WERI-Rb-1 (cell line): ENCODE results near the gene UBE2D1.

Experiments used
- DNase-seq: peaks from one replicate; pipeline ENCODE4 v3.0.0-alpha.2; 2020
- H3K27ac ChIP-seq: fragments of 250-450 bp; sonication (Bioruptor Pico); 2 replicates; pipeline ENCODE4 v1.5.1; 2020; ENCODE audit warnings: mild to moderate bottlenecking, moderate library complexity
- H3K27me3 ChIP-seq: fragments of 250-450 bp; sonication (Bioruptor Pico); 2 replicates; pipeline ENCODE4 v1.5.1; 2021; ENCODE audit warnings: mild to moderate bottlenecking, low read depth, moderate library complexity; ENCODE audit not compliant: insufficient read depth, severe bottlenecking
- H3K36me3 ChIP-seq: fragments of 250-450 bp; sonication (Bioruptor Pico); 2 replicates; pipeline ENCODE4 v1.5.1; 2020; ENCODE audit warnings: mild to moderate bottlenecking, moderate library complexity
- H3K4me3 ChIP-seq: 2 replicates; pipeline ENCODE4 v1.5.1; 2011; ENCODE audit warnings: low read depth, mild to moderate bottlenecking, control low read depth, low read length
- H3K9me3 ChIP-seq: fragments of 250-450 bp; sonication (Bioruptor Pico); 2 replicates; pipeline ENCODE4 v1.5.1; 2021; ENCODE audit warnings: mild to moderate bottlenecking, moderate library complexity; ENCODE audit not compliant: severe bottlenecking
- CTCF ChIP-seq: IDR thresholded peaks from 2 replicates; pipeline ENCODE4 v1.5.1; 2011; ENCODE audit warnings: low read depth, mild to moderate bottlenecking, control low read depth, inconsistent platforms, low read length

Gene UBE2D1

GRCh38 chr10:58341947-58342346 is 7.1 kb downstream of the UBE2D1 start:
- Histone ChIP-seq H3K4me3 (no peak overlapping the region), H3K27me3 (no peaks in the 10 kb centered on the region), H3K9me3 (no peaks in the 10 kb centered on the region), H3K36me3 (no peaks in the 10 kb centered on the region), H3K27ac (no peak overlapping the region)
- TF ChIP-seq CTCF, result no peak
- DNase-seq, result no peak

GRCh38 chr10:58347967-58348366 is 13.2 kb downstream of the UBE2D1 start:
- TF ChIP-seq CTCF, result no peak
- Histone ChIP-seq H3K36me3 (no peaks in the 10 kb centered on the region), H3K27ac (no peak overlapping the region), H3K27me3 (no peaks in the 10 kb centered on the region), H3K4me3 (no peak overlapping the region), H3K9me3 (no peaks in the 10 kb centered on the region)
- DNase-seq, result no peak

- no peak overlapping the region for H3K4me3 ChIP-seq
- no peaks in the 10 kb centered on the region for H3K27me3 ChIP-seq
- no peaks in the 10 kb centered on the region for H3K36me3 ChIP-seq
- TF ChIP-seq CTCF, result no peak
- DNase-seq, result no peak
- H3K27ac ChIP-seq, result no peak overlapping the region
- H3K9me3 ChIP-seq, result no peaks in the 10 kb centered on the region
Observed at GRCh38 chr10:58348571-58349033, 13.8 kb downstream of the UBE2D1 start.

- no peaks in the 10 kb centered on the region for H3K27me3 ChIP-seq
- TF ChIP-seq CTCF, result no peak
- DNase-seq, result no peak
- no peaks in the 10 kb centered on the region for H3K36me3 ChIP-seq
- H3K27ac ChIP-seq, result no peak overlapping the region
- no peak overlapping the region for H3K4me3 ChIP-seq
- no peaks in the 10 kb centered on the region for H3K9me3 ChIP-seq
Observed at GRCh38 chr10:58350023-58350422, 15.2 kb downstream of the UBE2D1 start.

GRCh38 chr10:58350619-58351323 is 16.0 kb downstream of the UBE2D1 start:
- Histone ChIP-seq H3K27ac (no peak overlapping the region), H3K4me3 (no peak overlapping the region), H3K27me3 (no peaks in the 10 kb centered on the region), H3K36me3 (no peaks in the 10 kb centered on the region), H3K9me3 (no peaks in the 10 kb centered on the region)
- no peak for DNase-seq
- no peak for TF ChIP-seq CTCF
